WTC11 (cell line): ENCODE results near the gene NUDCD3. TPM values are rescaled to one million over a fixed set of nuclear protein-coding genes. Genes with fewer than 3 reads are reported as not detected.

ENCODE experiments used
- ATAC-seq: fragments of 200-7000 bp; cut with Tn5 transposase; 2 replicates; pipeline ENCODE4 v1.10.0; 2021; ENCODE audit warnings: mild to moderate bottlenecking, moderate library complexity
- CTCF ChIA-PET: fragments of 300-600 bp; sonication (Branson Sonifier 250); formaldehyde crosslinking; loops from one replicate; lab custom pipeline; 2021; ENCODE audit warnings: antibody characterized with exemption; lab: Charles Lee
- POLR2A ChIA-PET: fragments of 350-600 bp; sonication (Branson Sonifier 250); formaldehyde crosslinking; loops from one replicate; lab custom pipeline; 2021; ENCODE audit warnings: antibody characterized with exemption; lab: Charles Lee
- DNase-seq: peaks from one replicate; pipeline ENCODE4 v3.0.0; 2021; ENCODE audit warnings: low spot score
- H3K27ac Mint-ChIP-seq: 2 replicates; pipeline ENCODE4 v1.8.0; 2021; ENCODE audit warnings: mixed read lengths
- H3K27me3 Mint-ChIP-seq: 2 replicates; pipeline ENCODE4 v1.8.0; 2021; ENCODE audit warnings: low read depth, mild to moderate bottlenecking, moderate library complexity, mixed read lengths
- H3K36me3 Mint-ChIP-seq: 2 replicates; pipeline ENCODE4 v1.8.0; 2021; ENCODE audit warnings: mixed read lengths
- H3K4me1 Mint-ChIP-seq: 2 replicates; pipeline ENCODE4 v1.8.0; 2022; ENCODE audit warnings: mixed read lengths
- H3K4me3 Mint-ChIP-seq: 2 replicates; pipeline ENCODE4 v1.8.0; 2021; ENCODE audit warnings: mild to moderate bottlenecking, moderate library complexity, mixed read lengths
- H3K9me3 Mint-ChIP-seq: 2 replicates; pipeline ENCODE4 v1.8.0; 2021; ENCODE audit warnings: mixed read lengths
- ATF3 ChIP-seq: sonication (generic); formaldehyde crosslinking; conservative IDR thresholded peaks from 2 replicates; pipeline ENCODE4 v1.8.1; 2022; ENCODE audit warnings: mild to moderate bottlenecking, missing genetic modification reagents
- CREB1 ChIP-seq: sonication (generic); formaldehyde crosslinking; IDR thresholded peaks from 2 replicates; pipeline ENCODE4 v1.8.0; 2023; ENCODE audit warnings: mild to moderate bottlenecking, missing genetic modification reagents
- CTCF ChIP-seq: fragments of 200-600 bp; IDR thresholded peaks from 2 replicates; pipeline ENCODE4 v1.8.0; 2022; ENCODE audit warnings: antibody characterized with exemption
- EMX1 ChIP-seq: fragments of 250-450 bp; sonication (Bioruptor Pico); IDR thresholded peaks from 2 replicates; pipeline ENCODE4 v1.8.0; 2021; ENCODE audit warnings: mild to moderate bottlenecking
- ERG ChIP-seq: fragments of 250-450 bp; sonication (Bioruptor Pico); IDR thresholded peaks from 2 replicates; pipeline ENCODE4 v1.8.0; 2021; ENCODE audit warnings: mild to moderate bottlenecking
- ESRRA ChIP-seq: sonication (generic); formaldehyde crosslinking; IDR thresholded peaks from 2 replicates; pipeline ENCODE4 v1.8.1; 2022; ENCODE audit warnings: mild to moderate bottlenecking, missing genetic modification reagents, borderline replicate concordance
- ETV6 ChIP-seq: sonication (generic); formaldehyde crosslinking; IDR thresholded peaks from 2 replicates; pipeline ENCODE4 v1.8.1; 2022; ENCODE audit warnings: mild to moderate bottlenecking, missing genetic modification reagents
- FOXJ3 ChIP-seq: sonication (generic); formaldehyde crosslinking; IDR thresholded peaks from 2 replicates; pipeline ENCODE4 v1.9.0; 2021; ENCODE audit warnings: missing genetic modification reagents, mild to moderate bottlenecking, borderline replicate concordance
- FOXK1 ChIP-seq: sonication (generic); formaldehyde crosslinking; IDR thresholded peaks from 2 replicates; pipeline ENCODE4 v1.8.0; 2022; ENCODE audit warnings: mild to moderate bottlenecking, moderate library complexity, missing genetic modification reagents
- GRHL2 ChIP-seq: fragments of 250-450 bp; sonication (Bioruptor Pico); IDR thresholded peaks from 2 replicates; pipeline ENCODE4 v1.8.0; 2022; ENCODE audit warnings: mild to moderate bottlenecking, moderate library complexity; ENCODE audit not compliant: insufficient replicate concordance, severe bottlenecking
- HMGA2 ChIP-seq: fragments of 250-450 bp; sonication (Bioruptor Pico); IDR thresholded peaks from 2 replicates; pipeline ENCODE4 v1.4.0; 2021; ENCODE audit warnings: mild to moderate bottlenecking, moderate library complexity
- IRF1 ChIP-seq: sonication (generic); formaldehyde crosslinking; IDR thresholded peaks from 2 replicates; pipeline ENCODE4 v1.8.0; 2023; ENCODE audit warnings: missing genetic modification reagents
- IRF2 ChIP-seq: sonication (generic); formaldehyde crosslinking; IDR thresholded peaks from 2 replicates; pipeline ENCODE4 v1.8.0; 2022; ENCODE audit warnings: low read depth, missing genetic modification reagents, borderline replicate concordance
- JUN ChIP-seq: sonication (generic); formaldehyde crosslinking; IDR thresholded peaks from 2 replicates; pipeline ENCODE4 v1.8.0; 2023; ENCODE audit warnings: mild to moderate bottlenecking, missing genetic modification reagents
- MAX ChIP-seq: sonication (generic); formaldehyde crosslinking; IDR thresholded peaks from 2 replicates; pipeline ENCODE4 v1.8.0; 2022; ENCODE audit warnings: mild to moderate bottlenecking, missing genetic modification reagents
- NFATC4 ChIP-seq: fragments of 250-450 bp; sonication (Bioruptor Pico); IDR thresholded peaks from 2 replicates; pipeline ENCODE4 v1.9.0; 2021; ENCODE audit warnings: mild to moderate bottlenecking
- NR2C2 ChIP-seq: sonication (generic); formaldehyde crosslinking; IDR thresholded peaks from 2 replicates; pipeline ENCODE4 v1.8.0; 2022; ENCODE audit warnings: mild to moderate bottlenecking, missing genetic modification reagents
- OVOL2 ChIP-seq: fragments of 250-450 bp; sonication (Bioruptor Pico); IDR thresholded peaks from 2 replicates; pipeline ENCODE4 v1.9.0; 2021; ENCODE audit warnings: mild to moderate bottlenecking, borderline replicate concordance
- PRRX2 ChIP-seq: fragments of 250-450 bp; sonication (Bioruptor Pico); IDR thresholded peaks from 2 replicates; pipeline ENCODE4 v1.8.0; 2021; ENCODE audit warnings: mild to moderate bottlenecking
- RELA ChIP-seq: sonication (generic); formaldehyde crosslinking; IDR thresholded peaks from 2 replicates; pipeline ENCODE4 v1.8.1; 2022; ENCODE audit warnings: missing genetic modification reagents, mild to moderate bottlenecking, borderline replicate concordance
- SMAD3 ChIP-seq: sonication (generic); formaldehyde crosslinking; IDR thresholded peaks from 2 replicates; pipeline ENCODE4 v1.8.0; 2022; ENCODE audit warnings: missing genetic modification reagents, mild to moderate bottlenecking, borderline replicate concordance
- TP53 ChIP-seq: sonication (generic); formaldehyde crosslinking; IDR thresholded peaks from 2 replicates; pipeline ENCODE4 v1.8.1; 2023; ENCODE audit warnings: mild to moderate bottlenecking, missing genetic modification reagents
- ZBTB21 ChIP-seq: sonication (generic); formaldehyde crosslinking; IDR thresholded peaks from 2 replicates; pipeline ENCODE4 v1.8.1; 2023; ENCODE audit warnings: mild to moderate bottlenecking, missing genetic modification reagents, borderline replicate concordance
- ZNF219 ChIP-seq: sonication (generic); formaldehyde crosslinking; IDR thresholded peaks from 2 replicates; pipeline ENCODE4 v1.8.0; 2023; ENCODE audit warnings: missing genetic modification reagents, mild to moderate bottlenecking, borderline replicate concordance
- ZNF232 ChIP-seq: sonication (generic); formaldehyde crosslinking; IDR thresholded peaks from 2 replicates; pipeline ENCODE4 v1.8.0; 2022; ENCODE audit warnings: mild to moderate bottlenecking, missing genetic modification reagents
- ZNF317 ChIP-seq: sonication (generic); formaldehyde crosslinking; IDR thresholded peaks from 2 replicates; pipeline ENCODE4 v1.8.1; 2023; ENCODE audit warnings: low read depth, mild to moderate bottlenecking, moderate library complexity, missing genetic modification reagents, borderline replicate concordance
- ZNF532 ChIP-seq: fragments of 250-450 bp; sonication (Bioruptor Pico); IDR thresholded peaks from 2 replicates; pipeline ENCODE4 v1.9.0; 2021; ENCODE audit warnings: mild to moderate bottlenecking, borderline replicate concordance
- total RNA-seq: library from RNA; stranded (reverse); gene quantifications from 3 replicates; pipeline ENCODE4 v1.2.3, GENCODE V29; 2021

The NUDCD3 gene
- total RNA-seq, 1 experiment from 2014 or later: 71.8 TPM

GRCh38 chr7:44403176-44403759 is 87.2 kb downstream of the NUDCD3 start:
- CTCF ChIA-PET: no interaction called here
- no peak overlapping the region for H3K27ac Mint-ChIP-seq
- DNase-seq (no peak), ATAC-seq (no peak)
- no peaks in the 10 kb centered on the region for H3K9me3 Mint-ChIP-seq
- no peak for TF ChIP-seq RELA
- TF ChIP-seq ZNF532: no peak
- no peak for TF ChIP-seq NR2C2 (CRISPR knock-in tag)
- no peak for TF ChIP-seq ATF3 (CRISPR knock-in tag)
- no peak for TF ChIP-seq GRHL2 (CRISPR knock-in tag)
- TF ChIP-seq SMAD3 (CRISPR knock-in tag): no peak
- TF ChIP-seq IRF1: no peak
- TF ChIP-seq ESRRA (CRISPR knock-in tag): no peak
- no peak overlapping the region for H3K4me3 Mint-ChIP-seq
- POLR2A ChIA-PET: no interaction called here
- H3K27me3 Mint-ChIP-seq: no peaks in the 10 kb centered on the region
- H3K36me3 Mint-ChIP-seq: peaks cover 6% of the 10 kb centered on the region; the same call in 1 of the 2 replicates
- peaks cover 14% of the 10 kb centered on the region for H3K4me1 Mint-ChIP-seq

- TF ChIP-seq ERG (CRISPR knock-in tag) (no peak), OVOL2 (no peak), ZNF232 (CRISPR knock-in tag) (no peak), JUN (no peak), TP53 (CRISPR knock-in tag) (no peak), PRRX2 (CRISPR knock-in tag) (no peak), NFATC4 (CRISPR knock-in tag) (no peak), CTCF (no peak), HMGA2 (no peak), ZNF219 (CRISPR knock-in tag) (no peak), MAX (CRISPR knock-in tag) (no peak), IRF2 (CRISPR knock-in tag) (no peak), FOXK1 (CRISPR knock-in tag) (no peak), ZBTB21 (CRISPR knock-in tag) (no peak), EMX1 (CRISPR knock-in tag) (no peak), IRF1 (no peak), ETV6 (CRISPR knock-in tag) (no peak), FOXJ3 (no peak), ZNF317 (no peak), CREB1 (no peak)
- TF ChIP-seq, all 79 proteins: peak for 0
- no peak for DNase-seq
- no peak for ATAC-seq
- ChIA-PET CTCF (interaction anchor here (0.7 kb wide), 2 partner anchors 117 to 132 kb away, joined by 3 read pairs; no protein-coding TSS in a partner anchor), POLR2A (no interaction called here)
- peaks cover 7% of the 10 kb centered on the region; the same call in 1 of the 2 replicates for H3K4me1 Mint-ChIP-seq
- no peaks in the 10 kb centered on the region for H3K9me3 Mint-ChIP-seq
- no peak overlapping the region for H3K27ac Mint-ChIP-seq
- no peak overlapping the region for H3K4me3 Mint-ChIP-seq
- no peaks in the 10 kb centered on the region for H3K27me3 Mint-ChIP-seq
- peaks cover 6% of the 10 kb centered on the region; the same call in 1 of the 2 replicates for H3K36me3 Mint-ChIP-seq
These were observed 87.9 kb downstream of the NUDCD3 start for GRCh38 chr7:44402401-44403060.
